Measurements from ENCODE around the gene CYP2B6. TPM values are rescaled to one million over a fixed set of nuclear protein-coding genes. Genes with fewer than 3 reads are reported as not detected.
A peak's percentile ranks its signal among the peaks of the same experiment; 100 is the strongest.
"Not testable (repeated sequence)": the region's sequence is repeated elsewhere in the genome, so short reads cannot be mapped to it uniquely, and the experiment has no call there.

The CYP2B6 gene
- total RNA-seq, 4 donors from 2014 or later: 5.8 to 58.8 (median 25.0) TPM

- TF ChIP-seq CTCF (IDR thresholded peaks at IDR 0.05) (peak in 1 of 6 experiments; percentile 20), POLR2A (IDR thresholded peaks at IDR 0.05) (no peak)
- Histone ChIP-seq H3K4me3 (no peak overlapping the region), H3K9me3 (no peaks in the 10 kb centered on the region), H3K36me3 (no peaks in the 10 kb centered on the region), H3K27ac (no peak overlapping the region), H3K27me3 (no peaks in the 10 kb centered on the region), H3K4me1 (no peaks in the 10 kb centered on the region)
- DNase-seq: no peak
These were observed 39.6 kb downstream of the CYP2B6 start for GRCh38 chr19:41030651-41031050.

GRCh38 chr19:41031916-41032315 lies 40.8 kb downstream of the CYP2B6 start:
- H3K27ac ChIP-seq: no peak overlapping the region
- no peak for DNase-seq
- H3K27me3 ChIP-seq: no peaks in the 10 kb centered on the region
- no peak overlapping the region for H3K4me3 ChIP-seq
- H3K4me1 ChIP-seq: no peaks in the 10 kb centered on the region
- no peak for TF ChIP-seq CTCF (IDR thresholded peaks at IDR 0.05)
- TF ChIP-seq POLR2A (IDR thresholded peaks at IDR 0.05): no peak
- no peaks in the 10 kb centered on the region for H3K36me3 ChIP-seq
- H3K9me3 ChIP-seq: no peaks in the 10 kb centered on the region

- not testable (repeated sequence) for H3K27me3 ChIP-seq, H3K36me3 ChIP-seq, H3K27ac ChIP-seq, H3K4me1 ChIP-seq, H3K4me3 ChIP-seq, H3K9me3 ChIP-seq, DNase-seq
These were observed 42.2 kb downstream of the CYP2B6 start for GRCh38 chr19:41033324-41033723.

- Histone ChIP-seq H3K4me1 (no peaks in the 10 kb centered on the region), H3K4me3 (no peak overlapping the region), H3K9me3 (no peaks in the 10 kb centered on the region), H3K36me3 (no peaks in the 10 kb centered on the region), H3K27ac (no peak overlapping the region), H3K27me3 (no peaks in the 10 kb centered on the region)
- no peak for DNase-seq
- TF ChIP-seq POLR2A (IDR thresholded peaks at IDR 0.05) (no peak), CTCF (IDR thresholded peaks at IDR 0.05) (no peak)
These were observed 48.7 kb downstream of the CYP2B6 start for GRCh38 chr19:41039806-41040205.

- DNase-seq, H3K9me3 ChIP-seq, H3K4me1 ChIP-seq, H3K4me3 ChIP-seq, H3K27me3 ChIP-seq, H3K36me3 ChIP-seq, H3K27ac ChIP-seq: not testable (repeated sequence)
These were observed 54.0 kb downstream of the CYP2B6 start for GRCh38 chr19:41045095-41045494.

GRCh38 chr19:41050426-41050825 lies 59.3 kb downstream of the CYP2B6 start:
- Histone ChIP-seq H3K27me3 (no peaks in the 10 kb centered on the region), H3K4me1 (no peaks in the 10 kb centered on the region), H3K36me3 (no peaks in the 10 kb centered on the region), H3K27ac (no peak overlapping the region), H3K9me3 (no peaks in the 10 kb centered on the region), H3K4me3 (no peak overlapping the region)
- TF ChIP-seq CTCF (IDR thresholded peaks at IDR 0.05): no peak
- no peak for TF ChIP-seq POLR2A (IDR thresholded peaks at IDR 0.05)
- no peak for DNase-seq

- H3K4me3 ChIP-seq, H3K27me3 ChIP-seq, H3K36me3 ChIP-seq, DNase-seq, H3K4me1 ChIP-seq, H3K27ac ChIP-seq, H3K9me3 ChIP-seq: not testable (repeated sequence)
These were observed 61.1 kb downstream of the CYP2B6 start for GRCh38 chr19:41052162-41052561.

- DNase-seq: peak in 1 of 3 donors; percentile 52
- not testable (repeated sequence) for H3K27me3 ChIP-seq, H3K27ac ChIP-seq, H3K4me1 ChIP-seq, H3K9me3 ChIP-seq, H3K36me3 ChIP-seq, H3K4me3 ChIP-seq
These were observed 62.2 kb downstream of the CYP2B6 start for GRCh38 chr19:41053331-41053730.
